HG02970 (cell line): ENCODE data around the gene ARFGAP2.

ENCODE experiments used
- ATAC-seq: cut with Tn5 transposase; IDR thresholded peaks from one replicate; pipeline ENCODE4 v1.9.1; 2021; ENCODE audit warnings: mild to moderate bottlenecking, moderate library complexity, moderate number of reproducible peaks; ENCODE audit not compliant: unreplicated experiment, low FRiP score

Gene ARFGAP2

GRCh38 chr11:47172740-47173336 is 3.8 kb downstream of the ARFGAP2 start:
- ATAC-seq: no peak

GRCh38 chr11:47171856-47172255 is 4.8 kb downstream of the ARFGAP2 start:
- ATAC-seq: no peak

GRCh38 chr11:47171061-47171838 is 5.4 kb downstream of the ARFGAP2 start:
- ATAC-seq: no peak

GRCh38 chr11:47166368-47166767 is 10.3 kb downstream of the ARFGAP2 start:
- no peak for ATAC-seq

GRCh38 chr11:47165253-47165840 is 11.3 kb downstream of the ARFGAP2 start:
- ATAC-seq: no peak

- no peak for ATAC-seq
These were observed 12.4 kb downstream of the ARFGAP2 start for GRCh38 chr11:47164321-47164720.

- no peak for ATAC-seq
These were observed 12.8 kb downstream of the ARFGAP2 start for GRCh38 chr11:47163898-47164297.

- ATAC-seq: no peak
These were observed 13.5 kb downstream of the ARFGAP2 start for GRCh38 chr11:47163193-47163592.

GRCh38 chr11:47162426-47162825 is 14.3 kb downstream of the ARFGAP2 start:
- no peak for ATAC-seq

GRCh38 chr11:47161890-47162289 is 14.8 kb downstream of the ARFGAP2 start:
- no peak for ATAC-seq

GRCh38 chr11:47161134-47161854 is 15.4 kb downstream of the ARFGAP2 start:
- ATAC-seq: no peak

- no peak for ATAC-seq
These were observed 15.9 kb downstream of the ARFGAP2 start for GRCh38 chr11:47160753-47161133.

- ATAC-seq: no peak
These were observed 18.4 kb downstream of the ARFGAP2 start for GRCh38 chr11:47158242-47158641.

- no peak for ATAC-seq
These were observed 18.9 kb downstream of the ARFGAP2 start for GRCh38 chr11:47157805-47158204.

- no peak for ATAC-seq
These were observed 19.7 kb downstream of the ARFGAP2 start for GRCh38 chr11:47156951-47157350.

- no peak for ATAC-seq
These were observed 20.3 kb downstream of the ARFGAP2 start for GRCh38 chr11:47156333-47156732.

GRCh38 chr11:47155879-47156278 is 20.8 kb downstream of the ARFGAP2 start:
- no peak for ATAC-seq

- ATAC-seq: no peak
These were observed 21.8 kb downstream of the ARFGAP2 start for GRCh38 chr11:47154616-47155570.

- no peak for ATAC-seq
These were observed 23.4 kb downstream of the ARFGAP2 start for GRCh38 chr11:47152953-47153950.
